ENCODE measurements around the gene SLC35E1.

GRCh38 chr19:16532440-16533234 lies 39.6 kb downstream of the SLC35E1 start:
- TF ChIP-seq CTCF (IDR thresholded peaks at IDR 0.05; ENCODE audit: insufficient read depth, low read length, poor library complexity, severe bottlenecking) = no peak
- no peak for TF ChIP-seq EZH2phosphoT487 (conservative IDR thresholded peaks at IDR 0.05; ENCODE audit: low read length)

Measured in SU-DHL-6 (cell line).